Uterus (tissue), 4 donors: ENCODE measurements around the gene TSPAN4. TPM values are rescaled to one million over a fixed set of nuclear protein-coding genes. Genes with fewer than 3 reads are reported as not detected.

ENCODE experiments used
- DNase-seq, 2 donors: peaks; one replicate each; pipeline ENCODE4 v3.0.0-alpha.2; 2019 to 2020
- H3K27ac ChIP-seq, 2 donors: fragments of 200-600 bp; sonication (generic); 1 replicate in 1 of 2; 2 replicates in 1 of 2; pipeline ENCODE4 v1.5.1; 2016 to 2018
- H3K27me3 ChIP-seq, 2 donors: fragments of 200-600 bp; sonication (generic); one replicate each; pipeline ENCODE4 v1.5.1; 2018 to 2019; ENCODE audit warnings: control low read depth in 1 of 2
- H3K36me3 ChIP-seq, 2 donors: fragments of 200-600 bp; sonication (generic); one replicate each; pipeline ENCODE4 v1.5.1; 2019; ENCODE audit warnings: control low read depth in 1 of 2
- H3K4me1 ChIP-seq, 2 donors: fragments of 200-600 bp; sonication (generic); one replicate each; pipeline ENCODE4 v1.5.1; 2018 to 2019; ENCODE audit warnings: control low read depth in 1 of 2
- H3K4me3 ChIP-seq, 2 donors: fragments of 200-600 bp; sonication (generic); 1 replicate in 1 of 2; 2 replicates in 1 of 2; pipeline ENCODE4 v1.5.1; 2018 to 2019; ENCODE audit warnings: mild to moderate bottlenecking in 1 of 2
- H3K9me3 ChIP-seq, 2 donors: fragments of 200-600 bp; sonication (generic); one replicate each; pipeline ENCODE4 v1.5.1; 2019; ENCODE audit warnings: control low read depth in 1 of 2
- CTCF ChIP-seq, 4 experiments: fragments of 200-600 bp in 2 of 4; fragments of 450-650 bp in 2 of 4; sonication (generic) in 2 of 4; IDR thresholded peaks; one replicate each; pipeline ENCODE4 v1.5.1; 2016 to 2019; ENCODE audit warnings: antibody characterized with exemption in 4 of 4, mild to moderate bottlenecking in 2 of 4, moderate library complexity in 1 of 4
- POLR2A ChIP-seq, 2 donors: fragments of 450-650 bp; IDR thresholded peaks; one replicate each; pipeline ENCODE4 v1.6.1; 2016; ENCODE audit warnings: antibody characterized with exemption in 2 of 2, mild to moderate bottlenecking in 1 of 2, moderate library complexity in 1 of 2
- intact Hi-C: fragments of 100-400 bp; cut with DNase I; formaldehyde crosslinking; loops from one replicate; pipeline ENCODE4 v1.15.1; 2023; ENCODE audit warnings: low total_unique reads
- small RNA-seq: library from RNA; depleted of rRNA; stranded (forward); fragments of <200 nt; gene quantifications from one replicate; pipeline ENCODE3, GENCODE V24; 2016
- total RNA-seq, 4 donors: library from RNA; depleted of rRNA in 3 of 4; stranded (reverse); fragments of >200 nt in 3 of 4; gene quantifications; one replicate each; pipeline versions ENCODE4 v1.1.0 to v1.2.4, GENCODE V29; 2014 to 2023
- donor health status: DM: yes; HTN: yes; CAD: no.

TSPAN4 gene
- total RNA-seq, 4 donors from 2014 or later, result 68.4 to 119 (median 105) TPM

GRCh38 chr11:913043-913442 is 70.4 kb downstream of the TSPAN4 start:
- H3K36me3 ChIP-seq, result no peaks in the 10 kb centered on the region
- TF ChIP-seq POLR2A (IDR thresholded peaks at IDR 0.05) (no peak), CTCF (IDR thresholded peaks at IDR 0.05) (no peak)
- intact Hi-C loops, result no loop called here
- DNase-seq, result no peak
- H3K9me3 ChIP-seq, result no peaks in the 10 kb centered on the region
- H3K27ac ChIP-seq, result no peak overlapping the region
- H3K4me1 ChIP-seq, result peaks cover 0 to 5% of the 10 kb centered on the region in 2 donors
- H3K27me3 ChIP-seq, result no peaks in the 10 kb centered on the region
- no peak overlapping the region for H3K4me3 ChIP-seq

DNA sequence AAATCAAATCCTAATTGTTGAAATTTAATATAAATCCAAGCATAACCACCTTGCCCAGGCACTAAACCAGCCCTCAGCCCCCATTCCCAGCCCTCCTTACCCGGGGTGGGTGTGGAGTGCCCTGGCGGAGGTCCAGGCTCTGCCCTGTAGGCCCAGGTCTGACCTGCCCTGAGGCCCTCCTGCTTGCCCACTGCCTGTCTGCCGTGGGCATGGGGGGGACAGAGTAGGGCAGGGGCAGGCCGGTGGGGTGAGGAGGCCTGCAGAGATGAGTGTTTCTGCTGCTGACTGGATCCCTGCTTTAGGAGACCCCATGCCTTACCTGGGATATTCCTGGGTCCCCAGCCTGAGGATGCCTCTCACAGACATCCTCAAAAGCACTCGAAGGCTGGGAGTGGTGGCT is 71.6 kb downstream of the TSPAN4 start:
- no peaks in the 10 kb centered on the region for H3K27me3 ChIP-seq
- H3K4me3 ChIP-seq, result no peak overlapping the region
- no peaks in the 10 kb centered on the region for H3K9me3 ChIP-seq
- peaks cover 0 to 5% of the 10 kb centered on the region in 2 donors for H3K4me1 ChIP-seq
- intact Hi-C loops, result no loop called here
- no peak overlapping the region for H3K27ac ChIP-seq
- no peak for DNase-seq
- no peaks in the 10 kb centered on the region for H3K36me3 ChIP-seq
- TF ChIP-seq POLR2A (IDR thresholded peaks at IDR 0.05), result no peak
- no peak for TF ChIP-seq CTCF (IDR thresholded peaks at IDR 0.05)

DNA sequence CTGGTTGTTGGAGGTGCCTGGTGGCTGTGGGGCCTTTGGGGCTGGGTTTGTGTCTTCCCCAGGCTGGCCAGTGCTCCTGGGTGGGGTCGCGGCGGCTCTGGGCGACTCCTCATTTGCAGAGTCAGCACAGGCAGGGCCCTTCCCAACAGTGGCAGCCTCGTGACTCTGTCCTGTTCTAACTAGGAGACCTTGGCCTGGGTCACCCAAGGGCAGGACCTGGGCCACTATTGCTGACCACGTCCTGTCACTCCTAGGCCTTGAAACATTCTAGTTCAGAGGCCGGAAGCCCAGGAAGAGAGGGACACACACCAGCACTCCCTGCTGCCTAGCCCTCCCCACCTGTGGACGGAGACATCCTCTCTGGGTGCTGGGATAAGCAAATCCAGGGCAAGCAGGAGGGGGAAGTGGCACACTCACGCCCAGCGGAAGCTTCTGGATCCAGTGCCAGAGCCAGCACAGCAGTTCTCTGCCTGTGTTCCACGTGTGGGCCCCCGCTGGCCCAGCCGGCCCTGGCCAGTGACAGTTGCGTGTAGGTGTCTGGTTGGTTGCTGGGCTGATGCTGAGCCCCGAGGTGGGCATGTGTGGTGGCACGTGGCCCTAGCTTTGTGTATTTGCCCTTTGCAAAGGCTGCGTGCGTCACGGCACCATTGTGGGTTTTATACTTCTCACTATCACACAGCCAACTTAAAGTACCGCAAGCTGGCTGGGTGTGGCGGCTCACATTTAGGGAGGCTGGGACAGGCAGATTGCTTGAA is 72.3 kb downstream of the TSPAN4 start:
- Histone ChIP-seq H3K27ac (no peak overlapping the region), H3K4me1 (peaks cover 0 to 5% of the 10 kb centered on the region in 2 donors), H3K27me3 (no peaks in the 10 kb centered on the region), H3K4me3 (no peak overlapping the region), H3K9me3 (no peaks in the 10 kb centered on the region), H3K36me3 (no peaks in the 10 kb centered on the region)
- no peak for TF ChIP-seq POLR2A (IDR thresholded peaks at IDR 0.05)
- TF ChIP-seq CTCF (IDR thresholded peaks at IDR 0.05), result no peak
- intact Hi-C loops, result no loop called here
- DNase-seq, result no peak

Small RNA genes within 50 kb of the gene (small RNA-seq; reads per million reads assigned to genes)
- not detected for gene SNORA52

Other genes with a start within 250 kb of the TSPAN4 start
- gene IRF7, start 226.9 kb upstream of the TSPAN4 start, total RNA-seq, result 10 to 100 TPM in 3 of 4 donors, 1 to 10 TPM in 1; 9.1 to 33.6 (median 13.1) TPM
- under 1 TPM in 3 of 4 donors, not detected in 1; 0.26 to 0.55 (median 0.29) TPM for gene CDHR5, start 217.9 kb upstream of the TSPAN4 start, total RNA-seq
- not detected for gene SCT, start 215.7 kb upstream of the TSPAN4 start, total RNA-seq
- 1 to 10 TPM in 1 of 4 donors, not detected in 3; 4.5 TPM for gene DRD4, start 205.6 kb upstream of the TSPAN4 start, total RNA-seq
- gene DEAF1, start 147.6 kb upstream of the TSPAN4 start, total RNA-seq, result 10 to 100 TPM in 2 of 4 donors, 1 to 10 TPM in 2; 7.9 to 45.6 (median 20.4) TPM
- gene TMEM80, start 147.0 kb upstream of the TSPAN4 start, total RNA-seq, result 10 to 100 TPM in 2 of 4 donors, 1 to 10 TPM in 2; 2.6 to 35.3 (median 8.1) TPM
- 10 to 100 TPM; 12.2 to 52.8 (median 32.3) TPM for gene EPS8L2, start 136.6 kb upstream of the TSPAN4 start, total RNA-seq
- gene TALDO1, start 95.4 kb upstream of the TSPAN4 start, total RNA-seq, result 100 to 1,000 TPM in 1 of 4 donors, 10 to 100 TPM in 3; 60.3 to 146 (median 66.9) TPM
- 10 to 100 TPM; 11.8 to 81.1 (median 29.3) TPM for gene GATD1, start 65.4 kb upstream of the TSPAN4 start, total RNA-seq
- under 1 TPM in 1 of 4 donors, not detected in 3; 0.41 TPM for gene CEND1, start 52.8 kb upstream of the TSPAN4 start, total RNA-seq
- 10 to 100 TPM in 1 of 4 donors, 1 to 10 TPM in 2, under 1 TPM in 1; 0.29 to 20.8 (median 5.4) TPM for gene SLC25A22, start 44.6 kb upstream of the TSPAN4 start, total RNA-seq
- gene PIDD1, start 37.6 kb upstream of the TSPAN4 start, total RNA-seq, result 10 to 100 TPM in 2 of 4 donors, 1 to 10 TPM in 2; 1.3 to 20.2 (median 10.1) TPM
- 1,000 to 10,000 TPM in 1 of 4 donors, 100 to 1,000 TPM in 3; 100 to 1,968 (median 496) TPM for gene RPLP2, start 32.9 kb upstream of the TSPAN4 start, total RNA-seq
- gene PNPLA2, start 23.9 kb upstream of the TSPAN4 start, total RNA-seq, result 10 to 100 TPM; 16.9 to 96.2 (median 37.1) TPM
- 10 to 100 TPM in 1 of 4 donors, 1 to 10 TPM in 2, under 1 TPM in 1; 0.77 to 15.5 (median 2.5) TPM for gene CRACR2B, start 14.9 kb upstream of the TSPAN4 start, total RNA-seq
- 100 to 1,000 TPM in 3 of 4 donors, 10 to 100 TPM in 1; 76.8 to 382 (median 259) TPM for gene CD151, start 9.9 kb upstream of the TSPAN4 start, total RNA-seq
- gene POLR2L, start 323 bp upstream of the TSPAN4 start, total RNA-seq, result 10 to 100 TPM; 10.5 to 81.5 (median 42.8) TPM
- gene CHID1, start 68.0 kb downstream of the TSPAN4 start, total RNA-seq, result 10 to 100 TPM; 20.3 to 57.9 (median 48.4) TPM
- gene AP2A2, start 83.0 kb downstream of the TSPAN4 start, total RNA-seq, result 100 to 1,000 TPM in 1 of 4 donors, 10 to 100 TPM in 3; 25.6 to 120 (median 40.4) TPM
- gene MUC6, start 193.9 kb downstream of the TSPAN4 start, total RNA-seq, result 1 to 10 TPM in 1 of 4 donors, under 1 TPM in 1, not detected in 2; 0.43 to 3.5 TPM
- gene MUC2, start 232.0 kb downstream of the TSPAN4 start, total RNA-seq, result 1 to 10 TPM in 1 of 4 donors, under 1 TPM in 2, not detected in 1; 0.06 to 1.8 (median 0.26) TPM